ENCODE measurements around the gene ASPDH. TPM values are rescaled to one million over a fixed set of nuclear protein-coding genes. Genes with fewer than 3 reads are reported as not detected.

The ASPDH gene
- total and polyA plus RNA-seq, 2 donors (not counting 3 experiments of a cell fraction or from before 2014, with no cell fraction given): not detected

DNA sequence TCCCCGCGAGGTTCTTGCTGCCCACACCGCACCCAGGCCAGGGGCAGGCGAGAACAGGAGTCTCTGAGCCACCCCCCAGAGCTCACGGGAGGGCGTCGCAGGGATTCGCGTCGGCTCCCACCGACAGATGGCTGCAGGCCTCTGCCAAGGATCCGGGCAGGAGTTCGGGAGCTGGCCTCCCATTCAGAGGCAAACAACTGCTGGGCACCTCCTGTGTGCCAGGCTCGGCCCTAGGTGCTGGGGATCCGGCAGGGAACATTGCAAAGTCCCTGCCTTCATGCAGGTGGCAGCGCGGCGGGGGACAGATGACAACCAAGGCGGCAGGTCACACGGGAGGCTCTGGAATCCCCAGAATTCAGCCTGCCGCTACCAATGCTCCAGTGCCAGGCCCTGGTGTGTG lies 29.2 kb upstream of the ASPDH start:
- Histone ChIP-seq H3K36me3 (ENCODE audit: control insufficient read depth in 2 of 2, extremely low read depth in 1 of 2, insufficient read depth in 2 of 2, low read length in 2 of 2) (no peaks in the 10 kb centered on the region), H3K9me3 (replicated peaks; ENCODE audit: control insufficient read depth, insufficient read depth, low read length) (no peaks in the 10 kb centered on the region), H3K4me1 (ENCODE audit: control insufficient read depth, extremely low read depth, insufficient read depth, low read length) (no peaks in the 10 kb centered on the region), H3K9me1 (replicated peaks; ENCODE audit: control insufficient read depth, extremely low read depth, insufficient read depth, low read length) (no peaks in the 10 kb centered on the region), H4K20me1 (replicated peaks; ENCODE audit: control insufficient read depth, extremely low read depth, insufficient read depth, low read length) (no peaks in the 10 kb centered on the region), H3K27me3 (ENCODE audit: control insufficient read depth in 2 of 2, insufficient read depth in 2 of 2, low read length in 2 of 2) (no peaks in the 10 kb centered on the region), H3K79me2 (ENCODE audit: control insufficient read depth, insufficient read depth, low read length) (no peaks in the 10 kb centered on the region), H3K27ac (ENCODE audit: insufficient read depth, low read depth, low read length) (no peak overlapping the region), H3K9ac (replicated peaks; ENCODE audit: extremely low read depth, insufficient read depth, low read length) (no peak overlapping the region), H3K4me2 (ENCODE audit: insufficient read depth, low read length) (no peak overlapping the region), H2AFZ (ENCODE audit: low read depth, low read length) (no peak overlapping the region), H3K4me3 (replicated peaks in 1 of 3; ENCODE audit: insufficient read depth in 1 of 3, low read depth in 1 of 3, low read length in 3 of 3) (no peak overlapping the region)
- ChIA-PET POLR2A (interaction anchor here (0.6 kb wide), 1 partner anchor 19 kb away, joined by 5 read pairs; no protein-coding TSS in a partner anchor), CTCF (interaction anchor here (0.6 to 11.4 kb wide), 3 partner anchors 14 to 379 kb away, joined by 3 to 136 read pairs (median 6); no protein-coding TSS in a partner anchor)
- FAIRE-seq (no peak), DNase-seq (ENCODE audit: low read depth, low spot score) (no peak)
- dilution Hi-C loops (cut with MboI; ENCODE audit: extremely low pct_ligation_motif_present, low sequenced_read_pairs) (no loop called here), intact Hi-C loops (cut with micrococcal nuclease) (no loop called here)
- TF ChIP-seq, protein P1, sequence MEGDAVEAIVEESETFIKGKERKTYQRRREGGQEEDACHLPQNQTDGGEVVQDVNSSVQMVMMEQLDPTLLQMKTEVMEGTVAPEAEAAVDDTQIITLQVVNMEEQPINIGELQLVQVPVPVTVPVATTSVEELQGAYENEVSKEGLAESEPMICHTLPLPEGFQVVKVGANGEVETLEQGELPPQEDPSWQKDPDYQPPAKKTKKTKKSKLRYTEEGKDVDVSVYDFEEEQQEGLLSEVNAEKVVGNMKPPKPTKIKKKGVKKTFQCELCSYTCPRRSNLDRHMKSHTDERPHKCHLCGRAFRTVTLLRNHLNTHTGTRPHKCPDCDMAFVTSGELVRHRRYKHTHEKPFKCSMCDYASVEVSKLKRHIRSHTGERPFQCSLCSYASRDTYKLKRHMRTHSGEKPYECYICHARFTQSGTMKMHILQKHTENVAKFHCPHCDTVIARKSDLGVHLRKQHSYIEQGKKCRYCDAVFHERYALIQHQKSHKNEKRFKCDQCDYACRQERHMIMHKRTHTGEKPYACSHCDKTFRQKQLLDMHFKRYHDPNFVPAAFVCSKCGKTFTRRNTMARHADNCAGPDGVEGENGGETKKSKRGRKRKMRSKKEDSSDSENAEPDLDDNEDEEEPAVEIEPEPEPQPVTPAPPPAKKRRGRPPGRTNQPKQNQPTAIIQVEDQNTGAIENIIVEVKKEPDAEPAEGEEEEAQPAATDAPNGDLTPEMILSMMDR (IDR thresholded peaks at IDR 0.05; ENCODE audit: extremely low read depth in 1 of 2, insufficient read depth in 1 of 2, low read depth in 1 of 2, low read length in 2 of 2): no peak
- TF ChIP-seq FOS (IDR thresholded peaks at IDR 0.05; ENCODE audit: borderline replicate concordance, insufficient read depth, low read length): no peak
- TF ChIP-seq GATA2 (IDR thresholded peaks at IDR 0.05; ENCODE audit: insufficient read depth, insufficient read length, low read depth, low read length): no peak
- no peak for TF ChIP-seq POLR2A (IDR thresholded peaks at IDR 0.05; ENCODE audit: low read depth, low read length)
- no peak for TF ChIP-seq POLR2AphosphoS5 (IDR thresholded peaks at IDR 0.05; ENCODE audit: insufficient read depth, low read depth, low read length)
- no peak for TF ChIP-seq EZH2 (IDR thresholded peaks at IDR 0.05; ENCODE audit: borderline replicate concordance, low read depth, low read length, severe bottlenecking)
- TF ChIP-seq JUN (IDR thresholded peaks at IDR 0.05; ENCODE audit: borderline replicate concordance, insufficient read depth, insufficient read length, low read depth): no peak
- no peak for TF ChIP-seq MAX (IDR thresholded peaks at IDR 0.05; ENCODE audit: insufficient read depth, insufficient read length)
- no peak for TF ChIP-seq MYC (IDR thresholded peaks at IDR 0.05; ENCODE audit: low read depth, low read length)
- no TSS peak for BruUV-seq (replicated peaks)

All from endothelial cell of umbilical vein (primary cell).